PC-9 (cell line): Measurements from ENCODE around the gene BTBD16.

ENCODE experiments used
- EZH2 ChIP-seq: fragments of 200-600 bp; sonication (generic); IDR thresholded peaks from 2 replicates; pipeline ENCODE4 v1.8.0; 2017; ENCODE audit warnings: antibody characterized with exemption, low read depth
- TF ChIP-seq, protein P1 (sequence below): fragments of 200-600 bp; sonication (generic); conservative IDR thresholded peaks from 2 replicates; pipeline ENCODE4 v1.6.1; 2017; ENCODE audit warnings: mixed run types, antibody characterized with exemption, mild to moderate bottlenecking, moderate library complexity

DNA sequence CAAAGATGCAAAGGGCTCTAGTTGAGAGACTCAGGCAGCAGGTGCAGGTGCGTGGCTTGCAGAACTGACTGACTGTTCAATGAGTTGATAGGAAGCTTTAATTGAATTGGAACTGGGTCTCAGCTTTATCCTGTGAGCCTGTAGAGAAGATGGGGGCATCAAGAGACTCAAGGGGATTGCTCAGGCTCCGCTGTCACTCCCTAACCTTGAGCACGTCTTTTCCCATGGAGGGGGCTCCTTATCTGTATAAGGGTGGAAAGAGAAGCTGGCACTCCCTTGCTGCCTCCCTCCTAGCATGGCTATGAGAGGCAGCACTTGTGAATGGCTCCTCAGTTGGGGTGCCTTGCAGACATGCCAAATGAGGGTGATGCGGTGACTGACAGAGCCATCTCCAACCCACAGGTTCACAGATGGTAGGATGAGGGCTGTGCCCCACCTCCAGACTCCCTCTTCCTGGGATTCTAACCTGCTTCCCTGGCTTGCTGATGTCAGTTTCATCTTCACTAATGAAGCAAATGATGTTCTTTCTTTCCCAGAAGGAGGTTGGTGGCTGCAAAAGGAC is 91.0 kb downstream of the BTBD16 start:
- TF ChIP-seq, protein P1, sequence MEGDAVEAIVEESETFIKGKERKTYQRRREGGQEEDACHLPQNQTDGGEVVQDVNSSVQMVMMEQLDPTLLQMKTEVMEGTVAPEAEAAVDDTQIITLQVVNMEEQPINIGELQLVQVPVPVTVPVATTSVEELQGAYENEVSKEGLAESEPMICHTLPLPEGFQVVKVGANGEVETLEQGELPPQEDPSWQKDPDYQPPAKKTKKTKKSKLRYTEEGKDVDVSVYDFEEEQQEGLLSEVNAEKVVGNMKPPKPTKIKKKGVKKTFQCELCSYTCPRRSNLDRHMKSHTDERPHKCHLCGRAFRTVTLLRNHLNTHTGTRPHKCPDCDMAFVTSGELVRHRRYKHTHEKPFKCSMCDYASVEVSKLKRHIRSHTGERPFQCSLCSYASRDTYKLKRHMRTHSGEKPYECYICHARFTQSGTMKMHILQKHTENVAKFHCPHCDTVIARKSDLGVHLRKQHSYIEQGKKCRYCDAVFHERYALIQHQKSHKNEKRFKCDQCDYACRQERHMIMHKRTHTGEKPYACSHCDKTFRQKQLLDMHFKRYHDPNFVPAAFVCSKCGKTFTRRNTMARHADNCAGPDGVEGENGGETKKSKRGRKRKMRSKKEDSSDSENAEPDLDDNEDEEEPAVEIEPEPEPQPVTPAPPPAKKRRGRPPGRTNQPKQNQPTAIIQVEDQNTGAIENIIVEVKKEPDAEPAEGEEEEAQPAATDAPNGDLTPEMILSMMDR, result no peak
- no peak for TF ChIP-seq EZH2
